Suprapubic skin (tissue), 4 donors: ENCODE data around the gene PDIA2. TPM values are rescaled to one million over a fixed set of nuclear protein-coding genes. Genes with fewer than 3 reads are reported as not detected.
"Not testable (repeated sequence)": the region's sequence is repeated elsewhere in the genome, so short reads cannot be mapped to it uniquely, and the experiment has no call there.

ENCODE experiments used
- DNase-seq, 2 donors: peaks; one replicate each; pipeline ENCODE4 v3.0.0-alpha.2; 2019; ENCODE audit warnings: low spot score in 2 of 2
- H3K27ac ChIP-seq: fragments of 200-600 bp; sonication (generic); one replicate; pipeline ENCODE4 v1.5.1; 2019
- H3K27me3 ChIP-seq: fragments of 200-600 bp; sonication (generic); one replicate; pipeline ENCODE4 v1.5.1; 2019
- H3K36me3 ChIP-seq: fragments of 200-600 bp; sonication (generic); one replicate; pipeline ENCODE4 v1.5.1; 2019
- H3K4me1 ChIP-seq: fragments of 200-600 bp; sonication (generic); one replicate; pipeline ENCODE4 v1.5.1; 2019
- H3K4me3 ChIP-seq: fragments of 200-600 bp; sonication (generic); one replicate; pipeline ENCODE4 v1.5.1; 2019; ENCODE audit warnings: mild to moderate bottlenecking
- H3K9me3 ChIP-seq: fragments of 200-600 bp; sonication (generic); one replicate; pipeline ENCODE4 v1.5.1; 2019
- CTCF ChIP-seq, 2 donors: fragments of 200-600 bp in 1 of 2; fragments of 450-650 bp in 1 of 2; sonication (generic) in 1 of 2; IDR thresholded peaks; one replicate each; pipeline ENCODE4 v1.5.1; 2016 to 2019; ENCODE audit warnings: antibody characterized with exemption in 2 of 2, mild to moderate bottlenecking in 1 of 2, moderate library complexity in 1 of 2
- EP300 ChIP-seq: sonication (generic); formaldehyde crosslinking; IDR thresholded peaks from one replicate; pipeline ENCODE4 v1.6.1; 2017; ENCODE audit warnings: antibody characterized with exemption
- POLR2A ChIP-seq, 2 donors: fragments of 450-650 bp; IDR thresholded peaks; one replicate each; pipeline ENCODE4 v1.6.1; 2017; ENCODE audit warnings: antibody characterized with exemption in 2 of 2, mild to moderate bottlenecking in 2 of 2, moderate library complexity in 2 of 2
- POLR2AphosphoS5 ChIP-seq, 3 donors: sonication (generic); formaldehyde crosslinking; IDR thresholded peaks; one replicate each; pipeline ENCODE4 v1.6.1; 2017; ENCODE audit warnings: antibody characterized with exemption in 3 of 3
- WGBS: methylation state at CpG from one replicate; pipeline ENCODE4 v1.1.5; 2018; 5-methylcytosine and 5-hydroxymethylcytosine counted together
- total RNA-seq, 4 donors: library from RNA; depleted of rRNA; stranded (reverse); fragments of >200 nt; gene quantifications; one replicate each; pipeline ENCODE4 v1.1.0, GENCODE V29; 2016

Gene PDIA2
- total RNA-seq, 4 donors from 2014 or later: not detected

GRCh38 chr16:253833-254232 is 29.1 kb upstream of the PDIA2 start:
- H3K27ac ChIP-seq: no peak overlapping the region
- TF ChIP-seq POLR2AphosphoS5 (IDR thresholded peaks at IDR 0.05): no peak
- TF ChIP-seq CTCF (IDR thresholded peaks at IDR 0.05): no peak
- no peak for TF ChIP-seq POLR2A (IDR thresholded peaks at IDR 0.05)
- no peak for TF ChIP-seq EP300
- no peaks in the 10 kb centered on the region for H3K9me3 ChIP-seq
- DNase-seq: no peak
- no peaks in the 10 kb centered on the region for H3K4me1 ChIP-seq
- peaks cover 53% of the 10 kb centered on the region for H3K36me3 ChIP-seq
- H3K27me3 ChIP-seq: no peaks in the 10 kb centered on the region
- no peak overlapping the region for H3K4me3 ChIP-seq
- WGBS: 79% methylated on average over 6 of the region's 6 CpGs

- H3K9me3 ChIP-seq: no peaks in the 10 kb centered on the region
- TF ChIP-seq EP300 (no peak), CTCF (IDR thresholded peaks at IDR 0.05) (no peak), POLR2AphosphoS5 (IDR thresholded peaks at IDR 0.05) (no peak), POLR2A (IDR thresholded peaks at IDR 0.05) (no peak)
- peaks cover 54% of the 10 kb centered on the region for H3K36me3 ChIP-seq
- no peaks in the 10 kb centered on the region for H3K27me3 ChIP-seq
- H3K4me3 ChIP-seq: no peak overlapping the region
- no peak overlapping the region for H3K27ac ChIP-seq
- WGBS: 97% methylated on average over 25 of the region's 25 CpGs
- H3K4me1 ChIP-seq: no peaks in the 10 kb centered on the region
- no peak for DNase-seq
Observed at GRCh38 chr16:254461-254860, 28.5 kb upstream of the PDIA2 start.

GRCh38 chr16:255183-255582 is 27.8 kb upstream of the PDIA2 start:
- Histone ChIP-seq H3K9me3 (no peaks in the 10 kb centered on the region), H3K36me3 (peaks cover 54% of the 10 kb centered on the region), H3K27me3 (no peaks in the 10 kb centered on the region), H3K27ac (no peak overlapping the region), H3K4me1 (no peaks in the 10 kb centered on the region), H3K4me3 (no peak overlapping the region)
- no peak for DNase-seq
- TF ChIP-seq EP300 (no peak), CTCF (IDR thresholded peaks at IDR 0.05) (no peak), POLR2A (IDR thresholded peaks at IDR 0.05) (no peak), POLR2AphosphoS5 (IDR thresholded peaks at IDR 0.05) (no peak)
- WGBS: 92% methylated on average over 6 of the region's 6 CpGs

- not testable (repeated sequence) for H3K4me3 ChIP-seq, H3K27ac ChIP-seq, H3K27me3 ChIP-seq, H3K9me3 ChIP-seq, H3K4me1 ChIP-seq, DNase-seq
- H3K36me3 ChIP-seq: peaks cover 71% of the 10 kb centered on the region
- 95% methylated on average over 12 of the region's 13 CpGs for WGBS
Observed at GRCh38 chr16:258091-258490, 24.9 kb upstream of the PDIA2 start.

GRCh38 chr16:259226-259625 is 23.7 kb upstream of the PDIA2 start:
- no peaks in the 10 kb centered on the region for H3K27me3 ChIP-seq
- no peak overlapping the region for H3K4me3 ChIP-seq
- H3K27ac ChIP-seq: no peak overlapping the region
- H3K4me1 ChIP-seq: no peaks in the 10 kb centered on the region
- DNase-seq: no peak
- no peaks in the 10 kb centered on the region for H3K9me3 ChIP-seq
- no peak for TF ChIP-seq EP300
- TF ChIP-seq POLR2A (IDR thresholded peaks at IDR 0.05): no peak
- TF ChIP-seq CTCF (IDR thresholded peaks at IDR 0.05): no peak
- no peak for TF ChIP-seq POLR2AphosphoS5 (IDR thresholded peaks at IDR 0.05)
- WGBS: 88% methylated on average over 10 of the region's 10 CpGs
- peaks cover 80% of the 10 kb centered on the region for H3K36me3 ChIP-seq

- no peak for DNase-seq
- Histone ChIP-seq H3K9me3 (no peaks in the 10 kb centered on the region), H3K4me1 (no peaks in the 10 kb centered on the region), H3K27me3 (no peaks in the 10 kb centered on the region), H3K27ac (no peak overlapping the region), H3K4me3 (no peak overlapping the region), H3K36me3 (peaks cover 80% of the 10 kb centered on the region)
- TF ChIP-seq POLR2A (IDR thresholded peaks at IDR 0.05) (no peak), CTCF (IDR thresholded peaks at IDR 0.05) (no peak), POLR2AphosphoS5 (IDR thresholded peaks at IDR 0.05) (no peak), EP300 (no peak)
- WGBS: 92% methylated on average over 11 of the region's 13 CpGs
Observed at GRCh38 chr16:259814-260253, 23.1 kb upstream of the PDIA2 start.
